HG03103 (cell line): ENCODE data around the gene GOT1.

Experiments used
- ATAC-seq: cut with Tn5 transposase; IDR thresholded peaks from one replicate; pipeline ENCODE4 v1.9.1; 2021; ENCODE audit warnings: low read depth; ENCODE audit not compliant: unreplicated experiment

Gene GOT1

GRCh38 chr10:99396471-99396870 is 34.0 kb downstream of the GOT1 start:
- no peak for ATAC-seq

- ATAC-seq, result no peak
Observed at GRCh38 chr10:99395750-99396445, 34.5 kb downstream of the GOT1 start.

- no peak for ATAC-seq
Observed at GRCh38 chr10:99394761-99395386, 35.5 kb downstream of the GOT1 start.

GRCh38 chr10:99394256-99394655 is 36.2 kb downstream of the GOT1 start:
- ATAC-seq, result no peak

- ATAC-seq, result no peak
Observed at GRCh38 chr10:99393683-99394082, 36.7 kb downstream of the GOT1 start.

- no peak for ATAC-seq
Observed at GRCh38 chr10:99393036-99393435, 37.4 kb downstream of the GOT1 start.

- ATAC-seq, result no peak
Observed at GRCh38 chr10:99391346-99391745, 39.1 kb downstream of the GOT1 start.

- no peak for ATAC-seq
Observed at GRCh38 chr10:99389729-99390480, 40.5 kb downstream of the GOT1 start.

- no peak for ATAC-seq
Observed at GRCh38 chr10:99387541-99387940, 42.9 kb downstream of the GOT1 start.

- no peak for ATAC-seq
Observed at GRCh38 chr10:99387071-99387470, 43.4 kb downstream of the GOT1 start.

- ATAC-seq, result no peak
Observed at GRCh38 chr10:99382176-99382575, 48.2 kb downstream of the GOT1 start.

GRCh38 chr10:99375426-99375825 is 55.0 kb downstream of the GOT1 start:
- ATAC-seq, result no peak

GRCh38 chr10:99374972-99375371 is 55.5 kb downstream of the GOT1 start:
- no peak for ATAC-seq

- ATAC-seq, result no peak
Observed at GRCh38 chr10:99374526-99374925, 55.9 kb downstream of the GOT1 start.

- ATAC-seq, result no peak
Observed at GRCh38 chr10:99372546-99373271, 57.7 kb downstream of the GOT1 start.

- peak; percentile 73 for ATAC-seq
Observed at GRCh38 chr10:99370993-99371392, 59.4 kb downstream of the GOT1 start.

- no peak for ATAC-seq
Observed at GRCh38 chr10:99369551-99369950, 60.9 kb downstream of the GOT1 start.

- no peak for ATAC-seq
Observed at GRCh38 chr10:99369126-99369525, 61.3 kb downstream of the GOT1 start.

- no peak for ATAC-seq
Observed at GRCh38 chr10:99368646-99369045, 61.8 kb downstream of the GOT1 start.

- ATAC-seq, result no peak
Observed at GRCh38 chr10:99366666-99367065, 63.8 kb downstream of the GOT1 start.

- no peak for ATAC-seq
Observed at GRCh38 chr10:99365736-99366135, 64.7 kb downstream of the GOT1 start.
